HG03025 (cell line): ENCODE measurements around the gene VTI1B.
"Not testable (repeated sequence)": the region's sequence is repeated elsewhere in the genome, so short reads cannot be mapped to it uniquely, and the experiment has no call there.

Source experiments
- ATAC-seq: cut with Tn5 transposase; IDR thresholded peaks from one replicate; pipeline ENCODE4 v1.9.1; 2021; ENCODE audit warnings: mild to moderate bottlenecking, moderate library complexity; ENCODE audit not compliant: unreplicated experiment, low FRiP score

The VTI1B gene, protein sequence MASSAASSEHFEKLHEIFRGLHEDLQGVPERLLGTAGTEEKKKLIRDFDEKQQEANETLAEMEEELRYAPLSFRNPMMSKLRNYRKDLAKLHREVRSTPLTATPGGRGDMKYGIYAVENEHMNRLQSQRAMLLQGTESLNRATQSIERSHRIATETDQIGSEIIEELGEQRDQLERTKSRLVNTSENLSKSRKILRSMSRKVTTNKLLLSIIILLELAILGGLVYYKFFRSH

DNA sequence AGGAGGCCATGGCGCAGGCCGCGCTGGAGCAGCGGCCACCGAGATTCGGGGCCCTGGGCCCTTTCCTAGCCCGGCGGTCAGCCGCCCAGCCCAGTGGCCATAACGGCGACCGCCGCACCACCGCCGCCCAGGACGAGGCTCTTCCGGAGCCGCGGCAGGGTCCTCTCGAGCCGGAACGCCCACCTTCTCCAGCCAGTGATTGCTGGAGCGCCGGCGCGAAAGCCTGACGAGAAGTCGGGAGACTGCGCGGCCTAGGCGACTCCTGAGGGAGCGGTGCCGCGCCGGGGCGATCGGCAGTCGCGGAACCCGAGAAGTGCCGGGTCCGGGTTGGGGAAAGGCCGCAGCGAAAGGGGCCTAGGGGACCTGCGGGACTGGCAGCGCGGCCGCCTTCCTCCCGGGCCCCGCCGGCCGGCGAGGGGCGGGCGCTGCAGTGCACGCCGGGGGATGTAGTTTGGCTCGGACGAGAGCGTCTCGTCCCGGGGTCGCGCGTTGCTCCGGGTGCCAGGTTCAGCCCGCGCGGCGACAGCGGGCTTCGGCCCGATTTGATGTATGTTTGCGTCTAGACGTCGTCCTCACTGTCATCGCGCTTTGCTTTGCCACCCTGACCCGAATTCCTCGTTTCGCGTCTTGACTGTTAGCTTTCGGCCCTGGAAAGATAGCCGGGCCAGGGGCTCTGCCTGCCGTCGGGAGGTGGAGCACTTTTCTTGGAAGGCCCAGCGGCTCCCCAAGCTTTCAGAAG lies at the start of gene VTI1B:
VTI1B (minus strand) TSS at position 153 of the 739 bp plus-strand sequence; CDS start at position 10, 143 bp downstream.
- ATAC-seq: peak; percentile 84

DNA sequence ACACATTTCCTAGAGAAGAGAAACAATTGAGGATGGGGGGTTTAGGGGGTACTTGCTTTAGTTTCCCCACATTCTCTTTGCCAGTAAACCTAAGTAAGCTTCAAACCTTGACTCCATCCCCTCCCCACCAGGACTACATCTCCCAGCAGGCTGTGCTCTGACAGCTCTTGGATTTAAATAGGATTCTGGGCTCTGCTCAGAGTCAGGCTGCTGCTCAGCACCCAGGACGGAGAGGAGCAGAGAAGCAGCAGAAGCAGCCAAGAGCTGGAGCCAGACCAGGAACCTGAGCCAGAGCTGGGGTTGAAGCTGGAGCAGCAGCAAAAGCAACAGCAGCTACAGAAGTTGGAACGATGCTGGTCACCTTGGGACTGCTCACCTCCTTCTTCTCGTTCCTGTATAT lies 47.9 kb upstream of the VTI1B start:
- ATAC-seq: no peak

DNA sequence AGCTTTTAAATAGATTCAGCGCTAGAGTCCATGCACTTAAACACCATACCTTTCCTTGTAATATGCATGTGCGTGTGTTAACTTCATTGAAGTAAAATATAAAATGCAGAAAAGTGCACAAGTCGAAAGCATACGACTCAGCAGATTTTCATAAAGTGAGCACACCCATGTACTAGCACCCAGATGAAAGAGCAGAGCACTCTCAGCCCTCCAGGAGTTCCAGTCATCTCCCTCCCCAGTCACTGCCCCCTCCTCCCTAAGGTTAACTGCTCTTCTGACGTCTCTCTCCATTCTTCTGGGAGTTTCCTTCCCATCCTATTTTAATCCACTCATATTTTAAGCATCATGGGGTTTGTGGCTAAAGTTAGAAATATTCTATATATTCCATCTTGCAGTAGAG lies 47.4 kb upstream of the VTI1B start:
- ATAC-seq: no peak

DNA sequence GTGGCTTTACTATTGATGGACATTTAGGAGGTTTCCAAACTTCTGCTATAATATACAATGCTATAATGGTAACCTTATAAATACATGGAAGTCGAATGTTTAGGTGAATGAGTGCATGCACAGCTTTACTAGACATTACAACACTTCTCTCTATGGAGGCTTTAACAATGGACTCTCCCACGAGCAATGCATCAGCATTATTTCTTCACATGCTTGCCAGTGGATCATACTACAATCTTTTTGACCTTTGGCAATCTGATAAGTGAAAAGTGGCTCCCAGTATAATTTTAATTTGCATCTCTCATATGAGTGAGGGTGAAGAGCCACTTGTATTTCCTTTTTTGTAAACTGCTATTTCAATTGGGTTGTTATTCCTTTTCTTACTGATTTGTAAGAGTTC lies 45.4 kb upstream of the VTI1B start:
- ATAC-seq: no peak

DNA sequence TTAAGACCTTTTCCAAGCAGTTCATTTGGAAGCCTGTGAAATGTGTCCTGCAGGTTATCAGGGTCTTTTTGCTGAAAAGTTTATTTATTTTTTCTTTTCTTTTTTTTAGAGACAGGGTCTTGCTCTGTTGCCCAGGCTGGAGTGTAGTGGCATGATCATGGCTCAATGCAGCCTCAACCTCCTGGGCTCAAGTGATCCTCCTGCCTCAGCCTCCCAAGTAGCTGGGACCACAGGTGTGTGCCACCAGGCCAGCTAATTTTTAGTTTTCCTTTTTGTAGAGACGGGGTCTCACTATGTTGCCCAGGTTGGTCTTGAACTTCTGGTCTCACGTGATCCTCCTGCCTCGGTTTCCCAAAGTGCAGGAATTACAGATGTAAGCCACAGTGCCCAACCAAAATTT lies 45.0 kb upstream of the VTI1B start:
- ATAC-seq: not testable (repeated sequence)

DNA sequence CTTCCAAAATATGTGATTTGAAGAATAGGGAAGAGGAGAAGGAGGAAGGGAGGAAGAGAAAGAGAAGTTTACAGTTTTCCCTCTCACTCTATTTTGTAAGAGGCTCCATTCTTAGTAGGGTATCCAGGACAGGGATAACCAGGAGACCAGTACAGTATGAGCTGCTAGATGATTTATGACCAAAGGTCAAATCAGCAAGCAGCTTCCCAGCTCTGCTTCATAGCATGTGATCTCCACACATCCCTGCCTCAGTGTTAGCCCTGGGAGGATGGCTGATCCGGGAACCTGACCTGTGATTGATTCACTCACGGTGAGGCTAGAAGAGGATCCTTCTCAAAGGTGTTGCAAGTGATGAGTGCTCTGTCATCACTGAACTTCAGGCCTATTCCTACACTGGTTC lies 43.8 kb upstream of the VTI1B start:
- ATAC-seq: no peak

DNA sequence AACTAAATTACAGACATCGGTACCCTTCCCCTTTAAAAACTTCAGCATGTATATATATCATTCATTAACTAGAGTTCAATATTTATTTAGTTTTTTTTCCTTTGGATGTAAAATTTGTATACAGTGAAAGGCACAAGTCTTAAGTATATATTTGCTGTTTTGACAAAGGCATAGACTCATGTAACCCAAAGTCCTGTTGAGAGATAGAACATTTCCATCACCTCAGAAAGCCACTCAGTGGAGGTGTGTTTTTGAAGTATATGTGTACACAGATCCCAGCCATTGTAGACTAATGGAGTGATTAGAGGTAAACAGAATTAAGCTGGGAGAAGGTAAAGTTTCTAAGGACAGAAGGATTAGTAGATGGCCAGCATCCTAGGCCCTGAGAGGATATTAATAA lies 42.6 kb upstream of the VTI1B start:
- ATAC-seq: no peak

DNA sequence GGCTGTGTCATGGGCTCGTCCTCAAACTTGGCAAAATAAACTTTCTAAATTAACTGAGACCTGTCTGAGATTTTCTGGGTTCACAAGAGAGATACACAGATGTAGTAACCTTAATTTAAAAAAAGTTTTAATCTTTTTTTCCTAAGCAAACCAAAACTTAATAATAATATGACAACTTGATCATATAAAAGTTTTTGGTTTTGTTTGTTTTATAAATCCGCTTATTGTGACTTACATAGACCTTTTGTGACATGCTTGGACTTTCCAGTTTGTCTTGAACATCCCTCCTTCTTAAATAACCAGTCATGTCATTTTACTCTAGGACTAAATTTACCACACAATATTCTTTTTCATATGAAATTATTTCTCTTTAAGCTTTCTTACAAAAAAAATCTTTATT lies 35.8 kb upstream of the VTI1B start:
- no peak for ATAC-seq

DNA sequence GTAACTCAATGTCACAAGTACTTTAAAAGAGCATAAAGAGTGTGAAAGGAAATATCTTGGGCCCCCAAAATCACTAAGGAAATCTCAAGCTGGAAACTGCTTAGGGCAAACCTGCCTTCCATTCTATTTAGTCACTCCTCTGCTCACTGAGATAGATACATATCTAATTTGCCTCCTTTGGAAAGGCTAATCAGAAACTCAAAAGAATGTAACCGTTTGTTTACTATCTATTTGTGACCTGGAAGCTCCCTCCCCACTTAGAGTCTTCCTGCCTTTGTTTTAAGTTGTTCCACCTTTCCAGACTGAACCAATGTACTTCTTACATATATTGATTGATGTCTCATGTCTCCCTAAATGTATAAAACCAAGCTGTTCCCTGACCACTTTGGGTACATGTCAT lies 35.4 kb upstream of the VTI1B start:
- ATAC-seq: not testable (repeated sequence)

DNA sequence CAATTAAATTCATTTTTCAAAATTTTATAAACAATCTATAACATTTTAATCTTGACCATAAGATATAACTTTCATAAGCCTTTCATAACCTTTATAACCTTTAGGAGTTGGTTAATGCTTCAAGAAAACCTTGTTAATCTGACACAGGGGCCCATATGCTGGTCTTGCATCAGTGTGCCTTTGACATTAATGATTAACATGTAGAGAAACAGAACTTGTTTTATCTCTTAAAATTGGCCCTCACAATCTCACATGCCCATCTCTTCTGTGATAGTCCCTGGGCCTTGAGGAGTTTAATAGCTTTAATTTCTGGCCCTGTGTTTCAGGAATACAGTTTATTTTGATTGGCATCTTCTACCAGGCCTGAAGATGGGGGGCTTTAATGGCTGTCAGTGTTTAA lies 34.9 kb upstream of the VTI1B start:
- ATAC-seq: not testable (repeated sequence)

DNA sequence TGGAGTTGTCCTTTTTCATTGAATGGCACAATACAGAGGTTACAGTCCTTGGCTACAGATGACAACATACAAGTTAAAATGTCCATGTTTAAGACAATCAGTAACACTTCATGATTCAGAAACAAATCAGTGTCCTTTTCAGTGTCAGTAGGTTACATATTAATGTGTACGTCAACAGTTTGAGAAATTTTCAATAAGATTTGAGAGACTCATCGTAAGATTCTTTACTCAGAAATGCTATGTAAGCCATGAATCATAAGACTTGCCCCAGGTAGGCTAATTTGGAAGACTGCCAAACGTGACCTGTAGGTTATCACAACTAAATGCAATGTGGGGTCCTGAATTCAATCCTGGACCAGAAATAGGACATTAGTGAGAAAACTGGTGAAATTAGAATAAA lies 30.8 kb upstream of the VTI1B start:
- ATAC-seq: no peak

DNA sequence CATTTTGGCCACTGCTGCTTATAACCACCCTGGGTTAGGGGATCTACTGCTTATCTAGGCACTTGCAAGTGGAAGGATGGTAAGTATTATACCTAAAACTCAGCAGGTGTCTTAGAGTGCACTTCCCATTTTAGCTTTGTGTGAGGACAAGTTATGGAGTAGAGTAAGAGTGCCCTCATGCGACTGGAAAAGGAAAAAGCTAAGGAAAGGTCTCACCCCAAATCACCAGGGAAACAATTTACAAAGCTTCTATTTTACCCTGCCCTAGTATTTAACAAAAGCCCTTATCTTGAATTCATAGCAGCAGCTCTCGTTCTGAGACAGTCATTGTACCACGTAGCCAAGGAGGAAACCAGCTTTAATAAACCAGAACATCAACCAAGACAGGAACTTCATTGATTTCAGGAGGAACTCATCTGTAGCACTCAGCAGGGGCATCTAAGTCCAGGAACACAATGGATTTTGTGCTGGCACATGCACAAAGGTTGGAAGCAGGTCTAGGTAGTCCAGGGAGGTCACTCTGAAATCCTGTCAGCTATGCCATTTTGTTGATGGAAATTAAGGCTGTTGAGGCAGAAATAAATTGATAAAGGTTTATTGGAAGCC lies 30.2 kb upstream of the VTI1B start:
- ATAC-seq: no peak

DNA sequence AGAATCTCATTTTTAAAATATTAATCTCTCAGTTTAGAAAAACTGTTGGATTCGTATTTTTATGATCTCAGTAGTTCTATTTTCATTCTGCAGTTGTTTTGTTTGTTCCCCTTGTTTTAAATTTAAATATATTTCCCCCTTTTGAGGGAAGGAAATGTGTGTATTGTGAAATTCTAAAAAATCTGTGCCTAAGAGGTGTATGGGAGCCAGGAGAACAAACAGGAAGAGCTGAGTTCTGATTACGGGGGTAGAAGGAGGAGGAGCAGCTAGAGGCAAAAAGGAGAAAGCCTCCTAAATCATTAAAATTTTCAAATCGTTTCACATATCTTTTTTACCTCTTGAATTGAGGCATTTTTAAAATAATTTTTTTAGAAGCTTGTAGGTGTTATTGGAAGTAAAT lies 29.6 kb upstream of the VTI1B start:
- ATAC-seq: no peak

DNA sequence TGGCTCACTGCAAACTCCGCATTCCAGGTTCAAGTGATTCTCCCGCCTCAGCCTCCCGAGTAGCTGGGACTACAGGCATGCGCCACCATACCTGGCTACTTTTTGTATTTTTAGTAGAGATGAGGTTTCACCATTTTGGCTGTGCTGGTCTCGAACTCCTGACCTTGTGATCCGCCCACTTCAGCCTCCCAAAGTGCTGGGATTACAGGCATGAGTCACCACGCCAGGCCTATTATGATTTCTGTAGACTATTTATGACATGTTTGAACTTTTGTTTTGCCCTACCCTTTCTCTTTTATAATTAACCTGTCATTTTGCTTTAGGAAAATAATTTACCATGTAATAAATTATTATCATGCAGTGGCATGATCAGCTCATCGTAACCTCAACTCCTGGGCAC lies 27.1 kb upstream of the VTI1B start, which contains the start of gene RDH12:
RDH12 (plus strand) TSS at position 395 of the 400 bp plus-strand sequence. CDS start 20,757 bp downstream, outside the sequence.
- not testable (repeated sequence) for ATAC-seq

DNA sequence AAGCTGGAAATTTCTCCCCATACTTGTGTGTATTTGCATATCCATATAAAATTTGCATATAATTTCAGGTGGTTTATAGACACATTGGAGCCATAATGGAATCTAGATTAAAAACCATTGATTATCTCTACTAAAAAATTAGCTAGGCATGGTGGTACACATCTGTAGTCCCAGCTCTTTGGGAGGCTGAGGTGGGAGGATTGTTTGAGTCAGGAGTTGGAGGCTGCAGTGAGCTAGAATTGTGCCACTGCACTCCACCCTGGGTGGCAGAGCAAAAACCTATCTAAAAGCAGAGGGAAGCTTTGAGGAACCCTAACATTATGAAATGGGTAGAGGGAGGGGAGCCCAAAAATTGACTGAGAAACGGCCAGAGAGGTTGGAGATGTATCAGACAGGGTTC lies 23.7 kb upstream of the VTI1B start:
- no peak for ATAC-seq

DNA sequence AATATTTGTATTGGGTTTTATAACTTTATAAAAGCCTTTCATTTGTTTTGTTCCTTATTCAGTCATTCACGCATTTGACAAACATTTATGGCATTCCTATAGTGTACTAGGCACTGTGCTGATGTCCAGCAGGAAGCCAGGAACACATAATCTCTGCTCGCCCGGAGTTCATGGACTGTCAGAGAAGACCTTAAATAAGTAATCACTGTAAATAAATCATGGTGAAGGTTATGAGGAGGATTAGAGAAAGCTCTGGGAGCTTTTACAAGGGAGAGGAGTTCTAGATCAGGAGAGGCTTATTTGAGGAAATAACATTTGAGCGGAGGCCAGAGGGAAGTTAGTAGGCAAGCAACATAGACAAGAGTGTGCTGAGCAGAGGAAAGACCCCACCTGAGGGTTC lies 22.6 kb upstream of the VTI1B start:
- no peak for ATAC-seq

DNA sequence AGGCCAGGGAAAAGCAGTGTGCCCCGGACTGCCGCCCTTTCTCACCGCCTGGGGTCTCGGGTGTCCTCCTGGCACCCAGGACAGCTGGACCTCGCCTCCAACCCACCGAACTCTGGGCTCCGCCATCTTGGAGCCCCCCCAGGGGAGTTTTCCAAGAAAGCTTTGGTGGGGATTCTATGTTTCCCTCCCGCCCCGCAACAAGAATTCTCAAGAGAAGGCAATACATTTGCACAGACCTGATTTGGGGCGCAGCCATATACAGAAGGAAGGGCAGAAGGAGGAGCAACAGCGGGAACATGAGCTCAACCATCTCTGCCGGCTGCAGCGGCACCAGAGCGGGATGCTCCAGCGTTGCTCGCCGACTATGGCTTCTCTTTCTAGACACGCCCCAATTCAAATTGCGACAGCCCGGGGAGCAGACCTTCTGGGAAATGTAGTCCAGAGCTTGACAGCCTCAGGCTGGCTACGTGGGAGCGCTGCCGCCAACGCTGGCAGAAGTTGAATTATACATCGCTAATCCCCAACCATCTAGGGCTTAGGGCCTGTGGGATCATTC lies 21.0 kb upstream of the VTI1B start, which contains the start of gene RDH11:
RDH11 (minus strand) TSS at position 371 of the 556 bp plus-strand sequence; CDS start at position 310, 61 bp downstream.
- ATAC-seq: peak; percentile 87

DNA sequence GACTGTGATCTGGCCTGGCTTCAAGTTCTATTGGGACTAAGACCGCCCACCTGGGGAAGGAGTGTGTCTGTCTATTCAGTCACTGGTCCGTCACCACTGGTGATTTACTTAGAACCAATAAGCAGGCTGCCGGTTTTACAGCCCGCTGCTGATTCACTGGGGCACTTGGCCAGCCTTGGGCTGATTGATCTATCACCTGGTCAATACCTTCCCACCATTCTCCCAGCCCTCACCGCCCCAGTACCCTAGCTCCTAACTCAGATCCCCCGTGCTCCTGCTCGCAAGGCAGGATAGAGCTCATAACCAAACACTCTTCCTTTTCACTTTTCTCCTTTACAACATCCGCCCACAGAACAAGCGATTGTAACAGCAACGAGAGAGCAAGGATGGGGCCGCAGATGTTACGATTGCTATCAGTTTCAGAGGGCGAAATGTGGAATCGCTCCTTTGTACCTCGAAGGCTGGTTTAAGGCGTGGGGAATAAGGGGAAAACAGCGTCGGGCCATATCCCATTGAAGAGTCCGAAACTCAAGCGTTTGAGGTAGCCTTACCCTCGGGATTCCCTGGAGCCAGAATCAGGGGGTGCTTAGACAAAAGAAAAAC lies 20.5 kb upstream of the VTI1B start:
- peak; percentile 61 for ATAC-seq

DNA sequence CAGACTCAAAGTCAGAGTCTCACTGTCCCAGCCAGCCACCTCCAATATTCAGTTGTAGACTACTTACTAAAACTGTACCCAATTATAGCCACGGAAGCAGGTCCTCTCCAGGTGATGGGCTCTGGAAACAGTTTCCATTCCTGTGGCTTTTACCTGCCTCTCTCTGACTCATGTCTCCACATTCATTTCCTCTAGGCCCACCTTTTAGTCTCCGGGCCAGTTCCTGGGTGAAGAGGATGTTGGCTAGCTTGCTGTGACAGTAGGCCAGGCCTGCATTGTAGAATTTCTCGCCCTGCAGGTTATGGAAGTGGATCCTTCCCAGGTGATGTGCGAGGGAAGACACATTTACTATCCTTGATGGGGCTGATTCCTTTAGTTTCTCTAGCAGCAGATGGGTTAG lies 15.6 kb upstream of the VTI1B start:
- no peak for ATAC-seq

DNA sequence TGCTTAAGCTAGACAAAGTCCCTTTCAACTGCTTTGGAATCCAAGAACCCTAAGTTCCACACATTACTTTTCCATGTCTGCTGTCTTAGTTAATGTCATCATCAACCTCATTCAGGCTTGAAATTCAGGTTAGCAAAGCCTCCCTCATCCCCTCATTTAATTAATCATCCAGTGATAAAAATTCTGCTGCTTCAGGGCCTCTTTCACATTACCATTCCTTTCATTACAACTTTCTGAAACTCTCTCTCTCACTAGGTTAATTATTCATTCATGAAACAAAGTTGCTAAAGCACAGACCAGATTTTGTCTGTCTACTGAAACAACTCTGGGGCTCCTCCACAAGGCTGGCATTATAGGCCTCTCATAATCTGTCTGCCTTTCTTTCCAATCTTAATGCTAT lies 9.4 kb upstream of the VTI1B start:
- ATAC-seq: no peak

DNA sequence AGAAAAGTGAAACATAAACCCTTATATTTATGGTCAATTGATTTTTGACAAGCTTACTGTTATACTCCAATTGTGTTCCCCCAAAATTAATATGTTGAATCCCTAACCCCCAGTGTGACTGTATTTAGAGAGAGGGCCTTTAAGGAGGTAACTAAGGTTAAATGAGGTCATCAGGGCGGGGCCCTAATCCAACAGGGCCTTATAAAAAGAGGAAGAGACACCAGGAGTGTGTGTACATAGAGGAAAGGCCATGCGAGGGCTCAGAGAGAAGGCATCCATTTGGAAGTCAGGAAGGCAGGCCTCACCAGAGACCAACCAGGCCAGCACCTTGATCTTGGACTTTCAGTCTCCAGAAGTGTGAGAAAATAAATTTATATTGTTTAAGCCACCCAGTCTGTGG lies 6.5 kb upstream of the VTI1B start:
- no peak for ATAC-seq
